ELR (cell line): Measurements from ENCODE around the gene AURKA.
"Not testable (repeated sequence)": the region's sequence is repeated elsewhere in the genome, so short reads cannot be mapped to it uniquely, and the experiment has no call there.

Experiments
- DNase-seq: peaks from one replicate; pipeline ENCODE4 v3.0.0-alpha.2; 2015; ENCODE audit warnings: low read depth

Gene AURKA

GRCh38 chr20:56359212-56360132 lies 32.5 kb downstream of the AURKA start:
- DNase-seq: peak; percentile 88

DNA sequence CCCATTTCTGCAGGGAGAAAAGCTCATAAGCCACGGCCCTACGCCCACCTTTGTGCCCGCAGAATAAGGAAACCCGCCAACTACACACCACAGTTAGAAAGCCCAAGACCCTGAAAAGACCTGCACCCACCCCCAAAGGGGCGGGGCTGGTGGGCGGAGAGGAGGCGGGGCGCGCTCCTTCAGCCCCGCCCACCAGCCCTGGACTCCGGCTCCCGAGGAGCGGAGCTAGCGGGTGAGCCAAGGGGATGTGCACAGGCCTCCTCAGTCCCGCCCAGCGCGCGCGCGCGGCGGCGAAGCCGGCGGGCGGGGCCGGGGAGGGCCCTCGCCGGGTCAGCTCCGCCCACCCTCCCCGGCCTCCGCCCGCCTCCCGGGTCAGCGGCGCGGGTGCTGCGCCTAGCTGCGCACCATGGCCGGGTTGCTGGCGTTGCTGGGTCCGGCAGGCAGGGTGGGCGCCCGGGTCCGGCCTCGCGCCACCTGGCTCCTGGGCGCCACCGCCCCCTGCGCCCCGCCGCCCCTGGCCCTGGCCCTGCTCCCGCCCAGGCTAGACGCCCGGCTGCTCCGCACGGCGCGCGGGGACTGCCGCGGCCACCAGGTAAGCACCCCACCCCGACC lies 33.3 kb downstream of the AURKA start, which contains the start of gene FAM210B:
Gene FAM210B, plus strand, starts transcription at position 375 of the 612 bp plus-strand sequence. Its CDS starts 32 bp downstream, at position 407.
- DNase-seq: peak; percentile 95

GRCh38 chr20:56358070-56358469 lies 33.9 kb downstream of the AURKA start:
- DNase-seq: peak; percentile 59

- no peak for DNase-seq
These were observed 38.7 kb downstream of the AURKA start for GRCh38 chr20:56353356-56353755.

DNA sequence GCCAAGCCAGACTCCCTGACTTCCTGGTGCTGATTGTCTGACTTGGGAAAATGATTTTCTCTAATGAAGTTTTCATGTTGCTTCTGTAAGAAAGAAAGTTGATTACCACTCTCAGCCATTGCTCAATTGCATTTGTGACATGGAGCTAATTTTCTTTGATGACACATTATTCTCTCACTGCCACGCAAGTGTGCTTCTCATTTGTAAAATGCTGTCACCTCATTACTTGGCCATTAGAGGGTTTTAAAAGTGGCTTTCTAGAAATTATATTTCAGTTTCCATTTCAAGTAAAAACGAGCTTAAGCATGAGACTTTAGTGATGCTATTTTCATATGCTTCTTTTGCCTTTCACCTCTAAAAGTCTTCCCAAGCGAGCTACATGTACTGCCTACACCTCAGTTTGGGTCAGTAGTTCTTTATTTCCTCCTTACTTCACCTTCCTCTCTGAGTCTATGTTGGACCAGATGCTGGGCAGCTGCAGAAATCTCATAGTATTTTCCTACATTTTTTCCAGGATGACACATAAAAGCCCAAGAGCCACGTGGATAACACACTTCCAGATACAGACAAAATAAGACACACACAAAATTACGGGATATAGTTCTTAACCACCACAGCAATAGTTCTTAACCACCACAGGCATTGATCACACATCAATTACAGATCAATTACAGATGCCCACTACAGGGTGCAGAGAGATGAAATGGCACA lies 39.5 kb downstream of the AURKA start:
- peak; percentile 52 for DNase-seq

GRCh38 chr20:56350842-56351241 lies 41.2 kb downstream of the AURKA start:
- DNase-seq: peak; percentile 94

DNA sequence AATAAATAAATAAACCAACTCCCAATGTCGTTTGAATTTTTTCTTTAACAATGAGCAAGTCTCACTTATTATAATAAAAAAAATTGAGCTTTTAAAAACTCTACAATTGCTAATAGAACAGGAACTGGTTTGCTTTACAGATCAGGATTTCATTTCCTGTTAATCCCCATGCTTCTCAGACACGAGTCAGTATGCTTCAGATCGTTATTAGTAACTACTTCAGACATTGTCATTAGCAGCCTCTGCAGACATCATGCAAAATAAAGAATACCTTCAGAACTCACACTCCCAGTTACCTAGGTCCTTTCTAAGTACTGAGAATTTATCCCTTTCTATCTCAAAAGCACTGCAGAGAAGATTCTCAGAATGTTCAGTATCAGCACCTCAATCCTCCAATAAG lies 43.3 kb downstream of the AURKA start:
- peak; percentile 80 for DNase-seq

DNA sequence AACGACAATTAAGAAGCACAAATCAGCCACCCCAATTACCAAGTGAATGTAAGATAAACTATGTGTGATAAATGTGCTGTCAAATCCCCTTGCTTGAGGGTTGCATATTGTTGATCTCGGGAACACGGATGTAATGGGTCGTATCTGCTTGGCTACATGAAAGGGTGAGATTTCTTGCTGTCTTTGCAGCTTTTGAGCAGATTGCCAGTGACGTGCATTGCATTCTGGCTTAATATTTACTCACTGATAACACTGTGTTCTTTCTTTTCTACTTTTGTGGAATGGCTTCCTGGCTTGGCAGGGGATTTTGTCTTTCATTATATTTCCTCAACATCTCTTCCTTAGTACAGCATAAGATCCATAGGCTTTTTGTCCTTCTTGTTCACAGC lies 43.7 kb downstream of the AURKA start:
- no peak for DNase-seq

DNA sequence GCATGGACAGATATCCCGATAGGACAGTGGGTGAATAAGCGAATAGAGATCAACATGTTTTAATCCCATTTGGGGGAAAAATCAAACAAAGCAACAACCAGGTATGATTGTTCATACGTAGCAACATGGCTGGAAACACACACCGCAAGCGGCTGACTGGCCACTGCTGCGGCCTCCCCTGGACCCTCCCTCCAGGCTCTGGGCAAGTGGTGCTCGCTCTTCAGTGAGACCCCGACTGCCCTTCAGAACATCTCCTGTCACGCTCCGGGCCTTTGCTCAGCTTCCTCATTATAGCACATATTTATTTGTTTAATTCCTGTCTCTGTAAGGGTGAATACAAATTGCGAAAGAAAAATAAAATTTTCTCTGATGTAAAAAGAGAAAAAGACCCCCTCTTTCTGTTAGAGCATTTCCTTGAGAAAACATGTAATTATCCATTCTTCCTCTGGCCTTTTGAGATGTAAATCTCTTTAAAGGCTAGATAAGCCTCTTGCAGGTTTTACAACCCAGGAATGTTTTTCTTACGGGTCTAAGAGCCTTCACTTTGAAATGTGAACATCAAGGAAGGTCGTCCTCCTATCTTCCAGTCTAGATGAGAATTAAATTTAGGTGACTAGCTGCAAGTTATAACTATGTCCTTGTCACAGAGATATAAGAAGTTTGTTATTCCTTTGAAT lies 44.2 kb downstream of the AURKA start:
- no peak for DNase-seq

GRCh38 chr20:56345911-56346310 lies 46.1 kb downstream of the AURKA start:
- DNase-seq: no peak

DNA sequence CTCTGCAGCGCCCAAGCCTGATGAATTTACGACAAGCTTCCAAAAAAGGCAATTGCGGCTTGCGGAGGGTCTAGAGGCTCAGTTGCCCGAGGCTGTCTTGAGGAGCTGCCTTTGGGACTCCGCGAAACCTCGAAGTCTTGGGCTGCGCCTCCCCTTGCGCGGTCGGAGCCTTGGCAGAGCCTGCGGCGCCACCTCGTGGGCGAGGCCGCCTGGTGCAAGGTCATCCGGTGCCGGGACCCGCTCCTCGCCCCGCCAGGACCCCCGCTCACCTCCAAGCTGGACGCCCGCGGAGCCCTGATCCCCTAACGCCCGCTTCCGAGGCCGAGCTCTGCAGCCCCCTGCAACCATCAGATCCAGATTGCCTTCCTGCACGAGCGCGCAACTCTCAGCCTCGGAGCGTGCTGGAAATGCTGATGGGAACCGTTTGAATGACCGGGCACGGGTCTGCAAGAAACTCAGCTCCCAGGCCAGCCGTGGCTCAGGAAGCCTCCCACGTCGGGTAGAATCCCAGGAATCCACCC lies 48.1 kb downstream of the AURKA start:
- DNase-seq: peak; percentile 75

- no peak for DNase-seq
These were observed 49.2 kb downstream of the AURKA start for GRCh38 chr20:56342783-56343182.

- DNase-seq: not testable (repeated sequence)
These were observed 55.3 kb downstream of the AURKA start for GRCh38 chr20:56336709-56337108.

DNA sequence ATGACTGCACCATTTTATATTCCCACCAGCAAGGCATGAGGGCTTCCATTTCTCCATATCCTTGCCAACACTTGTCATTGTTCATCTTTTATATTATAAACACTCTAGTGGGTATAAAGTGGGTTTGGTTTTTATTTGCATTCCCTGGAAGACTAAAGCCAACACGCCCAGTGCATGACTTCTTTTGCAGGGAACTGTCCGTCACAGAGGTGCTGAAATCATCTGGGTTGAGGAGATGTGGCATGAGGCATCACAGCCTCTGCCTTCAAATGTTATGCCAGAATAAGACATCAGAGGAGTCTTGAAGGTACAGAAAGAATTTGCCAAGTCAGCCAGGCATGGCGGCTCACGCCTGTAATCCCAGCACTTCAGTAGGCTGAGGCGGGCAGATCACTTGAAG lies 63.2 kb downstream of the AURKA start:
- peak; percentile 42 for DNase-seq

GRCh38 chr20:56324806-56325205 lies 67.2 kb downstream of the AURKA start:
- no peak for DNase-seq

DNA sequence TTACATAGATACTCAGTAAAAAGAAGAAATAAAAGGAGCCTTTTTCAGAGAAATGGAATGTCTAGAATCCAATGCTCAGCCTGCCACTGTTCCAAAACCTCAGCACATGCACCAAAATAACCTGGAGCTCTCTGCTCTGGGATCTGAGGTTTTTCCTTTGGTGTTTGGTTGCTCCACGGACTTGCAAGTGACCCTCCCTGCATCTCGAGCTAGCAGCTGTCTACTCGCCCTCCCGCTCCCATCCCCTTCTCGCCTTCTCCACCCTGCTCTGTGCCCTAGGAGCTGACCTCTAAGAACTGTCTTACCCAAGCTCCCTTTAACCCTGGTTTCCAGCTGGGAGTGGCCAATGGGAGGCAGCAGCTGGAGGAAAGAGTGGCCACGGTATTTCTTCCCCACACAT lies 68.4 kb downstream of the AURKA start:
- DNase-seq: no peak

DNA sequence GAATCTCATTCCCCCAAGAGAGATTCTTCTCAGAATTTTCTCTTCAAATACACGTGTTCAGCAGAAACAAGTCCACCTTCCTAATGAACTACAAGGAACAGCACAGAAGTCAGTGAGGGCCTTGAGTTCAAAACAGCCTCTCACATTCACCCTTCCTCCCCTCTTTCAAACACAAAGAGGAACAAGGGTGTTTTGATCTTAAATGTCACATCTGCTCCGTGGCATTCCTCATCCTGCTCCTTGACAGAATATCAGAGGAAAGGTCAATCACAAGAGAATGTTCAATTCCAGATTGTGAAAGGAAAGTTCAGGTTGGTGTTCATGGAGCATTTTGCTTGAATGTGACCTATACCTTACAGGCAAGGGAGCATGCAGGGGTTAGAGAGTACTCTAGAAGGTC lies 68.8 kb downstream of the AURKA start:
- DNase-seq: no peak

GRCh38 chr20:56322681-56323080 lies 69.3 kb downstream of the AURKA start:
- DNase-seq: no peak
